Liver (tissue), 3 donors: Measurements from ENCODE around the gene ZNF519.

Experiments
- CTCF ChIP-seq: fragments of 150-350 bp; IDR thresholded peaks from 2 replicates; pipeline ENCODE4 v1.5.1; 2017; ENCODE audit warnings: improper control_type of control experiment, low read depth, low read length; ENCODE audit not compliant: missing input control
- FOXA1 ChIP-seq: IDR thresholded peaks from 2 replicates; pipeline ENCODE4 v1.6.1; 2016; ENCODE audit warnings: antibody characterized with exemption
- HNF4A ChIP-seq, 2 donors: conservative IDR thresholded peaks; 2 replicates each; pipeline ENCODE4 v1.6.1; 2016; ENCODE audit warnings: antibody characterized with exemption in 2 of 2, mild to moderate bottlenecking in 2 of 2
- JUND ChIP-seq, 2 donors: IDR thresholded peaks; 2 replicates each; pipeline ENCODE4 v1.6.1; 2016; ENCODE audit warnings: antibody characterized with exemption in 2 of 2
- RAD21 ChIP-seq, 2 donors: IDR thresholded peaks; 2 replicates each; pipeline ENCODE4 v1.6.1; 2016; ENCODE audit warnings: antibody characterized with exemption in 2 of 2, mild to moderate bottlenecking in 2 of 2
- RXRA ChIP-seq, 2 donors: IDR thresholded peaks; 2 replicates each; pipeline ENCODE4 v1.6.1; 2017 to 2018; ENCODE audit warnings: antibody characterized with exemption in 2 of 2, mild to moderate bottlenecking in 1 of 2
- SP1 ChIP-seq: IDR thresholded peaks from 2 replicates; pipeline ENCODE4 v1.6.1; 2018; ENCODE audit warnings: antibody characterized with exemption, mild to moderate bottlenecking
- TAF1 ChIP-seq: conservative IDR thresholded peaks from 2 replicates; pipeline ENCODE4 v1.6.1; 2016; ENCODE audit warnings: antibody characterized with exemption, mild to moderate bottlenecking
- TF ChIP-seq, protein P1 (sequence below): IDR thresholded peaks from 2 replicates; pipeline ENCODE4 v1.6.1; 2016; ENCODE audit warnings: antibody characterized with exemption, mild to moderate bottlenecking
- donor health status: healthy.
- donor health status: healthy.

GRCh38 chr18:14104201-14104600 is 28.0 kb downstream of the ZNF519 start:
- TF ChIP-seq CTCF (no peak), RXRA (IDR thresholded peaks at IDR 0.05) (no peak), HNF4A (conservative IDR thresholded peaks at IDR 0.05) (no peak), JUND (IDR thresholded peaks at IDR 0.05) (no peak), FOXA1 (no peak), SP1 (no peak), RAD21 (IDR thresholded peaks at IDR 0.05) (no peak), TAF1 (no peak)
- TF ChIP-seq, protein P1, sequence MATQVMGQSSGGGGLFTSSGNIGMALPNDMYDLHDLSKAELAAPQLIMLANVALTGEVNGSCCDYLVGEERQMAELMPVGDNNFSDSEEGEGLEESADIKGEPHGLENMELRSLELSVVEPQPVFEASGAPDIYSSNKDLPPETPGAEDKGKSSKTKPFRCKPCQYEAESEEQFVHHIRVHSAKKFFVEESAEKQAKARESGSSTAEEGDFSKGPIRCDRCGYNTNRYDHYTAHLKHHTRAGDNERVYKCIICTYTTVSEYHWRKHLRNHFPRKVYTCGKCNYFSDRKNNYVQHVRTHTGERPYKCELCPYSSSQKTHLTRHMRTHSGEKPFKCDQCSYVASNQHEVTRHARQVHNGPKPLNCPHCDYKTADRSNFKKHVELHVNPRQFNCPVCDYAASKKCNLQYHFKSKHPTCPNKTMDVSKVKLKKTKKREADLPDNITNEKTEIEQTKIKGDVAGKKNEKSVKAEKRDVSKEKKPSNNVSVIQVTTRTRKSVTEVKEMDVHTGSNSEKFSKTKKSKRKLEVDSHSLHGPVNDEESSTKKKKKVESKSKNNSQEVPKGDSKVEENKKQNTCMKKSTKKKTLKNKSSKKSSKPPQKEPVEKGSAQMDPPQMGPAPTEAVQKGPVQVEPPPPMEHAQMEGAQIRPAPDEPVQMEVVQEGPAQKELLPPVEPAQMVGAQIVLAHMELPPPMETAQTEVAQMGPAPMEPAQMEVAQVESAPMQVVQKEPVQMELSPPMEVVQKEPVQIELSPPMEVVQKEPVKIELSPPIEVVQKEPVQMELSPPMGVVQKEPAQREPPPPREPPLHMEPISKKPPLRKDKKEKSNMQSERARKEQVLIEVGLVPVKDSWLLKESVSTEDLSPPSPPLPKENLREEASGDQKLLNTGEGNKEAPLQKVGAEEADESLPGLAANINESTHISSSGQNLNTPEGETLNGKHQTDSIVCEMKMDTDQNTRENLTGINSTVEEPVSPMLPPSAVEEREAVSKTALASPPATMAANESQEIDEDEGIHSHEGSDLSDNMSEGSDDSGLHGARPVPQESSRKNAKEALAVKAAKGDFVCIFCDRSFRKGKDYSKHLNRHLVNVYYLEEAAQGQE, result no peak
